GM19240 (cell line): ENCODE data around the gene RBL2.
"Not testable (repeated sequence)": the region's sequence is repeated elsewhere in the genome, so short reads cannot be mapped to it uniquely, and the experiment has no call there.

ENCODE experiments used
- DNase-seq: peaks from one replicate; pipeline ENCODE4 v3.0.0; 2011; ENCODE audit warnings: low spot score; ENCODE audit not compliant: insufficient read length

Gene RBL2

GRCh38 chr16:53434377-53435065, at the start of gene RBL2:
Gene RBL2, plus strand, starts transcription at chr16:53434471. Its CDS starts 86 bp downstream, at chr16:53434557.
- DNase-seq: peak; percentile 59

GRCh38 chr16:53384610-53385009, 49.7 kb upstream of the RBL2 start:
- not testable (repeated sequence) for DNase-seq

GRCh38 chr16:53404959-53405358, 29.3 kb upstream of the RBL2 start:
- no peak for DNase-seq

GRCh38 chr16:53412549-53412948, 21.7 kb upstream of the RBL2 start:
- no peak for DNase-seq

GRCh38 chr16:53413864-53414263, 20.4 kb upstream of the RBL2 start:
- no peak for DNase-seq

- DNase-seq: no peak
Measured at GRCh38 chr16:53414381-53414780, 19.9 kb upstream of the RBL2 start.

GRCh38 chr16:53415504-53415903, 18.8 kb upstream of the RBL2 start:
- no peak for DNase-seq

- no peak for DNase-seq
Measured at GRCh38 chr16:53417011-53417410, 17.3 kb upstream of the RBL2 start.

- DNase-seq: no peak
Measured at GRCh38 chr16:53417976-53418375, 16.3 kb upstream of the RBL2 start.

GRCh38 chr16:53419383-53419709, 14.9 kb upstream of the RBL2 start:
- not testable (repeated sequence) for DNase-seq

- no peak for DNase-seq
Measured at GRCh38 chr16:53421248-53421647, 13.0 kb upstream of the RBL2 start.

GRCh38 chr16:53423968-53424367, 10.3 kb upstream of the RBL2 start:
- DNase-seq: not testable (repeated sequence)

GRCh38 chr16:53428681-53429080, 5.6 kb upstream of the RBL2 start:
- no peak for DNase-seq

- no peak for DNase-seq
Measured at GRCh38 chr16:53429221-53429943, 4.9 kb upstream of the RBL2 start.

GRCh38 chr16:53430363-53430762, 3.9 kb upstream of the RBL2 start:
- DNase-seq: no peak

- no peak for DNase-seq
Measured at GRCh38 chr16:53433509-53433908, 762 bp upstream of the RBL2 start.

- no peak for DNase-seq
Measured at GRCh38 chr16:53433930-53434376, 318 bp upstream of the RBL2 start.

- DNase-seq: peak; percentile 68
Measured at GRCh38 chr16:53435066-53435688, 906 bp downstream of the RBL2 start.

GRCh38 chr16:53440125-53440524, 5.9 kb downstream of the RBL2 start:
- no peak for DNase-seq

GRCh38 chr16:53445534-53445933, 11.3 kb downstream of the RBL2 start:
- DNase-seq: no peak

GRCh38 chr16:53446090-53446489, 11.8 kb downstream of the RBL2 start:
- no peak for DNase-seq

- no peak for DNase-seq
Measured at GRCh38 chr16:53449816-53450517, 15.7 kb downstream of the RBL2 start.
